H1 (cell line): ENCODE data around the gene ELMO1. TPM values are rescaled to one million over a fixed set of nuclear protein-coding genes. Genes with fewer than 3 reads are reported as not detected.

Experiments
- MAX ChIP-seq: IDR thresholded peaks from 2 replicates; pipeline ENCODE4 v1.6.1; 2012; ENCODE audit warnings: inconsistent platforms
- SRF ChIP-seq: IDR thresholded peaks from 2 replicates; pipeline ENCODE4 v1.6.1; 2011; ENCODE audit warnings: mild to moderate bottlenecking, low read depth, low read length, moderate library complexity
- polyA plus RNA-seq, 7 experiments: library from polyadenylated mRNA; depleted of rRNA in 3 of 7; stranded (reverse) in 5 of 7; unstranded in 2 of 7; fragments of >200 nt in 5 of 7; fragments of 200-250 nt in 2 of 7; gene quantifications; 1 replicate in 5 of 7; 2 replicates in 1 of 7; 4 replicates in 1 of 7; pipeline versions ENCODE4 v1.2.1 to v1.2.3, GENCODE V29; 2011 to 2013; ENCODE audit warnings: missing spikeins in 2 of 7, mixed read lengths in 2 of 7
- total RNA-seq: library from RNA; stranded (reverse); fragmentation: NEBNext Ultra II Directional; extraction: Animal tissue kit (Norgen Biotek cat#: 25700); gene quantifications from 2 replicates; pipeline ENCODE4 v1.2.1, GENCODE V29; 2021
- TF ChIP-seq, protein P1 (sequence below): IDR thresholded peaks from 2 replicates; pipeline ENCODE4 v1.6.1; 2011; ENCODE audit warnings: low read depth, mild to moderate bottlenecking, low read length; ENCODE audit not compliant: insufficient read depth

The ELMO1 gene
- total and polyA plus RNA-seq, 2 of the 8 experiments (the other 6 are each of a cell fraction or from before 2014, with no cell fraction given) = 18.4 to 21.0 TPM

- TF ChIP-seq SRF = no peak
- TF ChIP-seq, protein P1, sequence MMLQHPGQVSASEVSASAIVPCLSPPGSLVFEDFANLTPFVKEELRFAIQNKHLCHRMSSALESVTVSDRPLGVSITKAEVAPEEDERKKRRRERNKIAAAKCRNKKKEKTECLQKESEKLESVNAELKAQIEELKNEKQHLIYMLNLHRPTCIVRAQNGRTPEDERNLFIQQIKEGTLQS = no peak
- no peak for TF ChIP-seq MAX
These were observed 570.4 kb downstream of the ELMO1 start (continued) for GRCh38 chr7:36878288-36878687.
